Breast epithelium (tissue), 4 donors: ENCODE measurements around the gene CACNA1A. TPM values are rescaled to one million over a fixed set of nuclear protein-coding genes. Genes with fewer than 3 reads are reported as not detected.
"Not testable (repeated sequence)": the region's sequence is repeated elsewhere in the genome, so short reads cannot be mapped to it uniquely, and the experiment has no call there.

Source experiments
- DNase-seq, 2 donors: peaks; one replicate each; pipeline ENCODE4 v3.0.0-alpha.2; 2019; ENCODE audit warnings: low spot score in 2 of 2
- H3K27ac ChIP-seq, 2 donors: fragments of 200-600 bp; sonication (generic) in 1 of 2; one replicate each; pipeline ENCODE4 v1.5.1; 2016 to 2019; ENCODE audit warnings: mild to moderate bottlenecking in 1 of 2
- H3K27me3 ChIP-seq, 2 donors: fragments of 200-600 bp; sonication (generic) in 1 of 2; one replicate each; pipeline versions ENCODE4 v1.5.1 to v1.6.0; 2017 to 2019; ENCODE audit warnings: control low read depth in 1 of 2, mild to moderate bottlenecking in 1 of 2
- H3K36me3 ChIP-seq: fragments of 200-600 bp; one replicate; pipeline ENCODE4 v1.5.1; 2019
- H3K4me1 ChIP-seq, 2 donors: fragments of 200-600 bp; sonication (generic); one replicate each; pipeline ENCODE4 v1.5.1; 2016 to 2019; ENCODE audit warnings: control low read depth in 1 of 2
- H3K4me3 ChIP-seq, 3 donors: fragments of 200-600 bp; sonication (generic); 1 replicate in 2 of 3; 2 replicates in 1 of 3; pipeline ENCODE4 v1.5.1; 2016 to 2019; ENCODE audit warnings: mild to moderate bottlenecking in 3 of 3, moderate library complexity in 2 of 3
- H3K9me3 ChIP-seq, 2 donors: fragments of 200-600 bp; sonication (generic) in 1 of 2; one replicate each; pipeline ENCODE4 v1.5.1; 2016 to 2019; ENCODE audit warnings: control low read depth in 1 of 2
- CTCF ChIP-seq, 3 donors: fragments of 450-650 bp; IDR thresholded peaks; one replicate each; pipeline ENCODE4 v1.5.1; 2016 to 2017; ENCODE audit warnings: antibody characterized with exemption in 3 of 3, mild to moderate bottlenecking in 3 of 3, moderate library complexity in 3 of 3
- POLR2A ChIP-seq: fragments of 450-650 bp; IDR thresholded peaks from one replicate; pipeline ENCODE4 v1.6.1; 2016; ENCODE audit warnings: antibody characterized with exemption, mild to moderate bottlenecking, moderate library complexity
- POLR2AphosphoS5 ChIP-seq, 3 donors: sonication (generic); formaldehyde crosslinking; IDR thresholded peaks; one replicate each; pipeline ENCODE4 v1.6.1; 2017; ENCODE audit warnings: antibody characterized with exemption in 3 of 3
- intact Hi-C: fragments of 100-400 bp; cut with DNase I; formaldehyde crosslinking; loops from one replicate; pipeline ENCODE4 v1.15.1; 2023; ENCODE audit warnings: low total_unique reads
- total RNA-seq, 3 donors: library from RNA; depleted of rRNA; stranded (reverse); fragments of >200 nt; gene quantifications; one replicate each; pipeline ENCODE4 v1.1.0, GENCODE V29; 2016

CACNA1A gene
- total RNA-seq, 3 donors from 2014 or later, result 0.16 to 1.0 (median 0.33) TPM

GRCh38 chr19:13172346-13173138 lies 333.7 kb downstream of the CACNA1A start:
- peak; percentile 79 to 87 for DNase-seq
- TF ChIP-seq POLR2AphosphoS5 (IDR thresholded peaks at IDR 0.05) (peak in 1 of 3 donors; percentile 26), POLR2A (no peak), CTCF (IDR thresholded peaks at IDR 0.05) (no peak)
- H3K4me3 ChIP-seq, result no peak overlapping the region
- H3K9me3 ChIP-seq, result no peaks in the 10 kb centered on the region
- no peaks in the 10 kb centered on the region for H3K27me3 ChIP-seq
- H3K27ac ChIP-seq, result peak overlapping the region; percentile 68 to 87
- peaks cover 0 to 6% of the 10 kb centered on the region in 2 donors for H3K4me1 ChIP-seq
- intact Hi-C loops, result no loop called here
- H3K36me3 ChIP-seq, result no peaks in the 10 kb centered on the region

GRCh38 chr19:13171146-13171545 lies 335.1 kb downstream of the CACNA1A start:
- Histone ChIP-seq H3K4me1 (peaks cover 2 to 11% of the 10 kb centered on the region in 2 donors), H3K36me3 (no peaks in the 10 kb centered on the region), H3K4me3 (no peak overlapping the region), H3K9me3 (no peaks in the 10 kb centered on the region), H3K27ac (peak overlapping the region in 1 of 2 donors; percentile 87), H3K27me3 (no peaks in the 10 kb centered on the region)
- intact Hi-C loops, result no loop called here
- no peak for DNase-seq
- TF ChIP-seq POLR2AphosphoS5 (IDR thresholded peaks at IDR 0.05) (no peak), CTCF (IDR thresholded peaks at IDR 0.05) (no peak), POLR2A (no peak)

GRCh38 chr19:13169769-13170168 lies 336.5 kb downstream of the CACNA1A start:
- peak; percentile 78 for DNase-seq
- intact Hi-C loops, result no loop called here
- peaks cover 2 to 14% of the 10 kb centered on the region in 2 donors for H3K4me1 ChIP-seq

GRCh38 chr19:13166151-13166550 lies 340.1 kb downstream of the CACNA1A start:
- intact Hi-C loops, H3K36me3 ChIP-seq, DNase-seq, H3K9me3 ChIP-seq, H3K4me3 ChIP-seq, H3K27me3 ChIP-seq: not testable (repeated sequence)
- peak overlapping the region; percentile 89 to 99 for H3K27ac ChIP-seq
- peaks cover 7 to 33% of the 10 kb centered on the region in 2 donors for H3K4me1 ChIP-seq

More at GRCh38 chr19:13169769-13170168, 336.5 kb downstream of the CACNA1A start:
- H3K4me3 ChIP-seq, result no peak overlapping the region
- peak overlapping the region; percentile 74 to 87 for H3K27ac ChIP-seq
- no peaks in the 10 kb centered on the region for H3K27me3 ChIP-seq
- no peaks in the 10 kb centered on the region for H3K36me3 ChIP-seq
- TF ChIP-seq POLR2A, result no peak
- no peak for TF ChIP-seq CTCF (IDR thresholded peaks at IDR 0.05)
- peak in 1 of 3 donors; percentile 20 for TF ChIP-seq POLR2AphosphoS5 (IDR thresholded peaks at IDR 0.05)
- no peaks in the 10 kb centered on the region for H3K9me3 ChIP-seq

GRCh38 chr19:13165162-13165997 lies 340.9 kb downstream of the CACNA1A start:
- TF ChIP-seq POLR2AphosphoS5 (IDR thresholded peaks at IDR 0.05) (no peak), POLR2A (no peak), CTCF (IDR thresholded peaks at IDR 0.05) (no peak)
- H3K9me3 ChIP-seq, result no peaks in the 10 kb centered on the region
- H3K36me3 ChIP-seq, result no peaks in the 10 kb centered on the region
- peaks cover 7 to 33% of the 10 kb centered on the region in 2 donors for H3K4me1 ChIP-seq
- peak overlapping the region; percentile 95 to 99 for H3K27ac ChIP-seq
- no peak for DNase-seq
- intact Hi-C loops, result no loop called here
- H3K27me3 ChIP-seq, result no peaks in the 10 kb centered on the region
- no peak overlapping the region for H3K4me3 ChIP-seq
